Tibial artery (tissue), 4 donors: ENCODE data around the gene ARHGAP18.

Experiments used
- DNase-seq, 2 donors: peaks; one replicate each; pipeline ENCODE4 v3.0.0-alpha.2; 2019
- H3K27ac ChIP-seq, 2 donors: fragments of 200-600 bp; sonication (generic) in 1 of 2; 1 replicate in 1 of 2; 2 replicates in 1 of 2; pipeline ENCODE4 v1.5.1; 2018 to 2019; ENCODE audit warnings: mild to moderate bottlenecking in 1 of 2
- H3K27me3 ChIP-seq, 2 donors: fragments of 200-600 bp; sonication (generic) in 1 of 2; one replicate each; pipeline versions ENCODE4 v1.5.1 to v1.6.0; 2016 to 2019
- H3K36me3 ChIP-seq, 3 donors: fragments of 200-600 bp; sonication (generic) in 2 of 3; one replicate each; pipeline ENCODE4 v1.5.1; 2016 to 2019; ENCODE audit warnings: mild to moderate bottlenecking in 2 of 3
- H3K4me1 ChIP-seq, 4 donors: fragments of 200-600 bp; sonication (generic) in 2 of 4; 1 replicate in 3 of 4; 2 replicates in 1 of 4; pipeline ENCODE4 v1.5.1; 2016 to 2019
- H3K4me3 ChIP-seq, 2 donors: fragments of 200-600 bp; sonication (generic) in 1 of 2; 1 replicate in 1 of 2; 2 replicates in 1 of 2; pipeline ENCODE4 v1.5.1; 2018 to 2019; ENCODE audit warnings: mild to moderate bottlenecking in 2 of 2
- H3K9me3 ChIP-seq, 3 donors: fragments of 200-600 bp; sonication (generic) in 1 of 3; one replicate each; pipeline ENCODE4 v1.5.1; 2016 to 2019
- intact Hi-C: fragments of 100-400 bp; cut with DNase I; formaldehyde crosslinking; loops from one replicate; pipeline ENCODE4 v1.15.0; 2023; ENCODE audit warnings: low total_unique reads
- TF ChIP-seq, protein P1 (sequence below), 2 experiments: fragments of 200-600 bp in 1 of 2; fragments of 450-650 bp in 1 of 2; IDR thresholded peaks; one replicate each; pipeline ENCODE4 v1.5.1; 2017 to 2019; ENCODE audit warnings: antibody characterized with exemption in 2 of 2, mild to moderate bottlenecking in 1 of 2, moderate library complexity in 1 of 2

ARHGAP18 gene

DNA sequence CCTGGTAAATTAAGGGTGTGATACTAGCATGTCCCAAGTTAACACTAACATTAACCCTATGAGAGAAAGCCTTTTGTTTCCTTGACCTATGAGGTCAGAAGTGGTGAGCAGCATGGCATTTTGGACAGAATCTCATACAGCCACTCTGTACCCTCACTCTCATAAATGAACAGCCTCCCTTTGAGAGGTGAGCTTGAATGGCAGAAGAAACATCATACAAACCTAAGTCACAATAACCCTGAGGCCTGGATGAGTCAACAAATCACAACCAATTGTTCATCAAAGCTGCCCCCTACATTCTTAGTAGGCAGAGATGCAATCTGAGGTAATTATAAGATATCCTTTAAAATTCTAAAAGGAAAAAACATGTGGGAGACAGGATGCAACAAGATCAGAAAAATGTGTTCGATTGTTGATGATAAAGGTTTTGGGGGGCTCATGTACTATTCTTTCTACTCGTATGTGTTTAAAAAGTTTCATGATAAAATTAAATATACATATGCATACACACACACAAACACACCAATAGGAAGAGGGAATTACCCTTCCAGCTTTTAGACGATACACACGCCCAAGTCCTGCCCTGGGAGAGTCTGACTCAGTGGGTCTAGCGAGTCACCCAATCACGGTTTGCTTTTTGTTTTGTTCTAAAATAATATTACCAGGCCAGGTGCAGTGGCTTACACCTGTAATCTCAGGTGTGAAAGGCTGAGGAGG lies 117.3 kb downstream of the ARHGAP18 start:
- no peak for DNase-seq
- intact Hi-C loops = loop anchor here (10.0 kb wide), 1 partner anchor 422 kb away; the partner anchor contains the start of gene L3MBTL3
- H3K27me3 ChIP-seq = no peaks in the 10 kb centered on the region
- no peaks in the 10 kb centered on the region for H3K4me1 ChIP-seq
- no peak overlapping the region for H3K4me3 ChIP-seq
- H3K27ac ChIP-seq = no peak overlapping the region
- no peaks in the 10 kb centered on the region for H3K36me3 ChIP-seq
- no peaks in the 10 kb centered on the region for H3K9me3 ChIP-seq
- TF ChIP-seq, protein P1, sequence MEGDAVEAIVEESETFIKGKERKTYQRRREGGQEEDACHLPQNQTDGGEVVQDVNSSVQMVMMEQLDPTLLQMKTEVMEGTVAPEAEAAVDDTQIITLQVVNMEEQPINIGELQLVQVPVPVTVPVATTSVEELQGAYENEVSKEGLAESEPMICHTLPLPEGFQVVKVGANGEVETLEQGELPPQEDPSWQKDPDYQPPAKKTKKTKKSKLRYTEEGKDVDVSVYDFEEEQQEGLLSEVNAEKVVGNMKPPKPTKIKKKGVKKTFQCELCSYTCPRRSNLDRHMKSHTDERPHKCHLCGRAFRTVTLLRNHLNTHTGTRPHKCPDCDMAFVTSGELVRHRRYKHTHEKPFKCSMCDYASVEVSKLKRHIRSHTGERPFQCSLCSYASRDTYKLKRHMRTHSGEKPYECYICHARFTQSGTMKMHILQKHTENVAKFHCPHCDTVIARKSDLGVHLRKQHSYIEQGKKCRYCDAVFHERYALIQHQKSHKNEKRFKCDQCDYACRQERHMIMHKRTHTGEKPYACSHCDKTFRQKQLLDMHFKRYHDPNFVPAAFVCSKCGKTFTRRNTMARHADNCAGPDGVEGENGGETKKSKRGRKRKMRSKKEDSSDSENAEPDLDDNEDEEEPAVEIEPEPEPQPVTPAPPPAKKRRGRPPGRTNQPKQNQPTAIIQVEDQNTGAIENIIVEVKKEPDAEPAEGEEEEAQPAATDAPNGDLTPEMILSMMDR (IDR thresholded peaks at IDR 0.05) = no peak

DNA sequence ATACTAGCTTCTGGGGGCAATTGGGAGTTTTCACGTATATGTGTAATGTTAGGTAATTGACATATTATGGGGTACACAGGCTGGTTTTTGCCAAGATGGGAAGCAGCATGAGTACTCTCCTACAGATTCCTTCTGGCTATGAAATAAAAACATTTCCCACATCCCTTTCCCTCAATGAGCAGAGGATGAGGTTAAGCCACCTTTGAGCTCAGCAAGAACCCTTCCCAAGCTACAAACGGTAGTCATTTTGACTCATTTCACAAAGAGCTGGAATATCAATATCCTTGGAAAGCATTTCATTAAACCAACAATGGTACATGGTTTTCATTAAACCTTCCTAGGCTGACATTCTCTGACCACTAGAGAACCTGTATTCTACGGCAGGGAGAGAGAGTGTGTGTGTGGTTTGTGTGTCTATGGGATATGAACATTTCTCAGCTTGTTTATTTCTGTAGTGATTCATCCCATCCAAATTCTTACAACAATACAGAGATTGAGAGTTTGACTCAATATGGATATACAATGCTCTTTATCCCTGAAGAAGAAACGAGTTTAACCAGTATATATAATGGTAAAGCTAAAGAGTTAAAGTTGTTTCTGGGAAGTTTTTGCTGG lies 119.5 kb downstream of the ARHGAP18 start:
- DNase-seq = no peak
- Histone ChIP-seq H3K9me3 (no peaks in the 10 kb centered on the region), H3K4me1 (no peaks in the 10 kb centered on the region), H3K27me3 (no peaks in the 10 kb centered on the region), H3K36me3 (no peaks in the 10 kb centered on the region), H3K27ac (no peak overlapping the region), H3K4me3 (no peak overlapping the region)
- intact Hi-C loops = loop anchor here (10.0 kb wide), 1 partner anchor 424 kb away; the partner anchor contains the start of gene L3MBTL3
- TF ChIP-seq, protein P1 (IDR thresholded peaks at IDR 0.05) = no peak

DNA sequence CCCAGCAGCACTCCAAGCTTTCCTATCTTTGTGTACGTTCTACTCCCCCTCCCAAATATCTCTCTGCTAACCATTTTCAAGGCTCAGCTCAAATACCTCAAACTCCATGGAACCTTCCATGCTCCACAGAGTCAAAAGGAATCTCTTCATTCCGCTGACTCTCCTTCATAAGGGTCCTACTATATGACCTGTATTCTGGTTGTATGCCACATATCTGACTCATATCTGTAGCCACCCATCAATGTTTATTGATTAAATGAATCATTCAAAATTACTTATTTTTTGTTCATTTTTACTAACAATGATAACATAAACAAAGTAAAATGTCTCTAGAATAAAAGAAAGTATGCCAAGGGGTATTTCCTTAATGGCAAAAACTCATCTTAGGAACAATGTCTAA lies 123.2 kb downstream of the ARHGAP18 start:
- no peaks in the 10 kb centered on the region for H3K27me3 ChIP-seq
- H3K9me3 ChIP-seq = no peaks in the 10 kb centered on the region
- TF ChIP-seq, protein P1 (IDR thresholded peaks at IDR 0.05) = no peak
- no peak overlapping the region for H3K27ac ChIP-seq
- no peaks in the 10 kb centered on the region for H3K36me3 ChIP-seq
- H3K4me3 ChIP-seq = no peak overlapping the region
- intact Hi-C loops = no loop called here
- no peaks in the 10 kb centered on the region for H3K4me1 ChIP-seq
- no peak for DNase-seq

DNA sequence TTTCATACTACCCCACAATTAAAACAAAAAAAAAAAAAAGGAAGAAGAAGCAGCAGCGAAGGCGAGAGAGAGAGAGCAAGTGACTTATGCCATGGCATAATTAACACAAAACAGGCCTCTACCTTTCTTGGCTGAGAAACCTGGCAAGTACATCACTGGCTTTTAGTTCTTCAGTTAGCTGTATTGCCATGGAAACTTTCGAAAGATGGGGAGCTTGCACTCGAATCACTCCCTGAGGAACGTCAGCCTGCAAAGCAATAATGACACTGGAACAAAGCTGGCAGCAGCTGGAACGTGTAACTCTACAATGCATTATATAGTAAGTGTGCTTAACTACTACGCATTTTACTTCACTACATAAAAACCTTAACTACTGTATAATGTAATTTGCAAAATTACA lies 126.1 kb downstream of the ARHGAP18 start:
- intact Hi-C loops = no loop called here
- DNase-seq = no peak
- no peak overlapping the region for H3K4me3 ChIP-seq
- no peaks in the 10 kb centered on the region for H3K9me3 ChIP-seq
- H3K4me1 ChIP-seq = no peaks in the 10 kb centered on the region
- no peak overlapping the region for H3K27ac ChIP-seq
- H3K36me3 ChIP-seq = no peaks in the 10 kb centered on the region
- TF ChIP-seq, protein P1 (IDR thresholded peaks at IDR 0.05) = no peak
- no peaks in the 10 kb centered on the region for H3K27me3 ChIP-seq

DNA sequence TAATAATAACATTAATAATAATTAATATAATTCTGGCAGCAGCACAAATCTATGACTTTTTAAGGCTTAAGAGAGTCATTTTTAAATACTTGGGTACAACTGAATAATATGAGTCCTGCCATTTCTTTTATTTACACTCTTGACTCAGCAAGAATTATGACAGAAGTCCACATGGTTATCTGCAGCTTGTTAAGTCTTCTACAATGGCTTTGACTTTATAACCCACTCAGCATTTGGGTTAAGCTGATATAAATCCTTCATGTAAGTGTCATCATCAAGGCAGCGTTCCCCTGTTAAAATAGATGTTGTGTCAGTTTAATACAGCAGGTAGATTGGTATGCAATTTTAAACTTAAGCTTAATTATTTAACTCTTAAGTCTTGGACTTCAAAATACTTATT lies 131.7 kb downstream of the ARHGAP18 start:
- peaks cover 0 to 3% (median 0%) of the 10 kb centered on the region in 4 donors for H3K4me1 ChIP-seq
- no peaks in the 10 kb centered on the region for H3K36me3 ChIP-seq
- H3K27ac ChIP-seq = no peak overlapping the region
- no peak overlapping the region for H3K4me3 ChIP-seq
- no peaks in the 10 kb centered on the region for H3K9me3 ChIP-seq
- no peak for DNase-seq
- intact Hi-C loops = loop anchor here (5.0 kb wide), 1 partner anchor 81 kb away; no protein-coding TSS in a partner anchor
- TF ChIP-seq, protein P1 (IDR thresholded peaks at IDR 0.05) = no peak
- H3K27me3 ChIP-seq = no peaks in the 10 kb centered on the region
